Keratinocyte (primary cell): Measurements from ENCODE around the gene CCDC32. TPM values are rescaled to one million over a fixed set of nuclear protein-coding genes. Genes with fewer than 3 reads are reported as not detected.

Source experiments
- DNase-seq: peaks from one replicate; pipeline ENCODE4 v3.0.0-alpha.2; 2011; ENCODE audit warnings: low read depth, missing footprints, low spot score
- FAIRE-seq: peaks from 2 replicates; lab custom pipeline; 2011; peaks lifted over from hg19 to GRCh38; lab: Jason Lieb, UNC
- H2AFZ ChIP-seq: 2 replicates; pipeline ENCODE4 v1.6.0; 2012; ENCODE audit warnings: low read length, control low read depth, inconsistent platforms; ENCODE audit not compliant: control insufficient read depth
- H3K27ac ChIP-seq: 2 replicates; pipeline ENCODE4 v1.5.1; 2011; ENCODE audit warnings: low read length; ENCODE audit not compliant: control insufficient read depth, insufficient read depth
- H3K27me3 ChIP-seq: 3 replicates; pipeline ENCODE4 v1.6.0; 2011; ENCODE audit warnings: low read length; ENCODE audit not compliant: control insufficient read depth, insufficient read depth; ENCODE audit errors: extremely low read depth
- H3K36me3 ChIP-seq, 2 experiments: 2 replicates in 1 of 2; 3 replicates in 1 of 2; pipeline ENCODE4 v1.5.1; 2011; ENCODE audit warnings: low read length in 2 of 2, mild to moderate bottlenecking in 1 of 2; ENCODE audit not compliant: control insufficient read depth in 2 of 2, insufficient read depth in 2 of 2; ENCODE audit errors: extremely low read depth in 1 of 2
- H3K4me1 ChIP-seq: 3 replicates; pipeline ENCODE4 v1.5.1; 2011; ENCODE audit warnings: low read length; ENCODE audit not compliant: control insufficient read depth, insufficient read depth; ENCODE audit errors: extremely low read depth
- H3K4me2 ChIP-seq: 3 replicates; pipeline ENCODE4 v1.6.0; 2011; ENCODE audit warnings: low read depth, low read length; ENCODE audit not compliant: control insufficient read depth, insufficient read depth; ENCODE audit errors: extremely low read depth
- H3K4me3 ChIP-seq, 3 experiments: fragments of 200-600 bp in 1 of 3; sonication (generic) in 1 of 3; 2 replicates in 2 of 3; 3 replicates in 1 of 3; pipeline ENCODE4 v1.5.1; 2011 to 2016; ENCODE audit warnings: low read length in 3 of 3, mild to moderate bottlenecking in 3 of 3, control low read depth in 2 of 3, inconsistent platforms in 1 of 3, low read depth in 1 of 3, mixed read lengths in 1 of 3, mixed run types in 1 of 3, moderate library complexity in 1 of 3; ENCODE audit not compliant: control insufficient read depth in 2 of 3, insufficient read depth in 2 of 3; ENCODE audit errors: extremely low read depth in 1 of 3
- H3K79me2 ChIP-seq: 2 replicates; pipeline ENCODE4 v1.6.0; 2012; ENCODE audit warnings: low read length; ENCODE audit not compliant: control insufficient read depth, insufficient read depth
- H3K9ac ChIP-seq: 3 replicates; pipeline ENCODE4 v1.6.0; 2011; ENCODE audit warnings: low read length; ENCODE audit not compliant: control insufficient read depth, insufficient read depth; ENCODE audit errors: extremely low read depth
- H3K9me1 ChIP-seq: 3 replicates; pipeline ENCODE4 v1.6.0; 2011; ENCODE audit warnings: low read length; ENCODE audit not compliant: control insufficient read depth, insufficient read depth; ENCODE audit errors: extremely low read depth
- H3K9me3 ChIP-seq: 2 replicates; pipeline ENCODE4 v1.5.1; 2012; ENCODE audit warnings: low read depth, low read length; ENCODE audit not compliant: control insufficient read depth
- H4K20me1 ChIP-seq: 3 replicates; pipeline ENCODE4 v1.6.0; 2011; ENCODE audit warnings: low read length; ENCODE audit not compliant: control insufficient read depth, insufficient read depth; ENCODE audit errors: extremely low read depth
- CTCF ChIP-seq, 3 experiments: IDR thresholded peaks in 1 of 3; conservative IDR thresholded peaks in 1 of 3; optimal IDR thresholded peaks in 1 of 3; 2 replicates in 2 of 3; 3 replicates in 1 of 3; pipeline versions ENCODE3 to v1.5.1; 2011; ENCODE audit warnings: low read length in 3 of 3, mild to moderate bottlenecking in 3 of 3, moderate library complexity in 2 of 3, control low read depth in 1 of 3, inconsistent platforms in 1 of 3; ENCODE audit not compliant: insufficient read depth in 2 of 3; ENCODE audit errors: extremely low read depth in 1 of 3
- EZH2 ChIP-seq: IDR thresholded peaks from one replicate; pipeline ENCODE4 v1.6.1; 2012; ENCODE audit warnings: inconsistent platforms, mild to moderate bottlenecking, low read length, moderate library complexity
- dilution Hi-C: fragments of 300-500 bp; cut with MboI; formaldehyde crosslinking; loops from one replicate; pipeline ENCODE4 v1.7.0; 2020; ENCODE audit warnings: low sequenced_read_pairs; ENCODE audit not compliant: extremely low pct_ligation_motif_present
- polyA plus RNA-seq, 5 experiments: library from polyadenylated mRNA; depleted of rRNA in 3 of 5; stranded (reverse) in 3 of 5; stranded (forward) in 1 of 5; unstranded in 1 of 5; fragments of >200 nt; gene quantifications; 1 replicate in 1 of 5; 2 replicates in 3 of 5; 3 replicates in 1 of 5; pipeline versions ENCODE4 v1.2.1 to v1.2.3, GENCODE V29; 2011 to 2012; ENCODE audit warnings: missing spikeins in 2 of 5, low read depth in 1 of 5, low replicate concordance in 1 of 5

The CCDC32 gene
- polyA plus RNA-seq, 1 donor (not counting 4 experiments of a cell fraction or from before 2014, with no cell fraction given) = 18.0 TPM

DNA sequence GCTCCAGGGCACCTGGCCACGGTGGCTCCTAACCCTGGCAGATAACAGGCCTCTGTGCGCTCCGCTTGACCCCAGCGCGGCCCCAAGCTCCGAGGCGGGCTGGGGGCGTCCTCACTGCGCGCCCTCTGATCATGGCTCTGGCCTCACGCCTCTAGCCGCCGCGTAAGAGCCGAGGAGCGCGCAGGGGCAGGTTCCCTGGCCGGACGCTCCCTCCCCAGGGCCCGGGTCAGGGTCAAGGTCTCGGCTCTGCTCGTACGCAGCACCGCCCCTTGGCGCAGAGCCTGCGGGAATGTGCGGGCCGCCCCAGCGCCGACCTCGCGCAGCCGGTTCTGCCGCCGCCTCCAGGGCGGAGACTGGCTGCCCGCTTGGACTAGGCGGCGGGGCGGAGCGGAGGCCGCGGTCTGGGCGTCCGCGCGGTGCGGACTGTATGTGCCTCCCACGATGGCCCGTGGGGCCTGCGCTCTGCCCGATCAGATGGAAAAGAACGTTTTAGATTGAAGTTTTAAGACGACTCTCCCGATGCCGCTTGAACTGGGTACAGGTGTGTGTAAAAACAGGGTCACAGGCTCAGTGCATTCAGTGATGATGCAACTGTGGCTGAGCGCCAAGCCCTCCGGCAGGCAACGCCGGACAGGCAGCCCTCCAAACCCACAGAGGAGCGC is 53.2 kb downstream of the CCDC32 start:
- peak overlapping the region; percentile 38 for H3K9ac ChIP-seq
- H3K27me3 ChIP-seq = peaks cover 17% of the 10 kb centered on the region
- H3K27ac ChIP-seq = no peak overlapping the region
- peak overlapping the region; percentile 81 for H2AFZ ChIP-seq
- no peaks in the 10 kb centered on the region for H3K36me3 ChIP-seq
- H3K4me3 ChIP-seq = peak overlapping the region; percentile 29 to 71 (median 54)
- DNase-seq = no peak
- H3K9me1 ChIP-seq = no peaks in the 10 kb centered on the region
- no peaks in the 10 kb centered on the region for H4K20me1 ChIP-seq
- H3K4me2 ChIP-seq = peak overlapping the region; percentile 85
- no peak for TF ChIP-seq EZH2
- no peak for TF ChIP-seq CTCF (optimal IDR thresholded peaks at IDR 0.05 in 1 of 3, IDR thresholded peaks at IDR 0.05 in 1 of 3, conservative IDR thresholded peaks at IDR 0.05 in 1 of 3; ENCODE audit: extremely low read depth in 1 of 3, insufficient read depth in 2 of 3, low read length in 3 of 3)
- H3K79me2 ChIP-seq = no peaks in the 10 kb centered on the region
- dilution Hi-C loops = no loop called here
- H3K9me3 ChIP-seq = no peaks in the 10 kb centered on the region
- FAIRE-seq = no peak
- peaks cover 29% of the 10 kb centered on the region for H3K4me1 ChIP-seq

DNA sequence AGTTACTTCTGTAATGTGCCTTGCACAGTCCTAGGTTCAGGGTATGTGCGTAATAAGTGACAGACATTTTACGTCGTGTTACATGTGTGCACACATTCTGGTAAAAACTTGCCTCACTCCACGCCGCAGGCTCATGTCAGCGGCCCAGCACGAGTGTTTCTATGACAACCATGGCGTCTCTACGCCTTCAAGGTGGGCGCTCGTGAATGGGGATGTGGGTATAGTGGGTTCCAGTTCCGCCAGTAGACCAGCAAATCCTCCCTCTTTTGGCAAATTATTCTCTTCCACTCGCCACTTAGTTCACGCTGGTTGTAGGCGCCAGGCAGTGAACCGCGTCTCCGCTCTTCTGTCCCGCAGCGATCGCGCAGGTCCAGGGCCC is 53.8 kb downstream of the CCDC32 start:
- no peaks in the 10 kb centered on the region for H4K20me1 ChIP-seq
- no peaks in the 10 kb centered on the region for H3K36me3 ChIP-seq
- DNase-seq = no peak
- H3K9me3 ChIP-seq = no peaks in the 10 kb centered on the region
- TF ChIP-seq EZH2 (no peak), CTCF (optimal IDR thresholded peaks at IDR 0.05 in 1 of 3, IDR thresholded peaks at IDR 0.05 in 1 of 3, conservative IDR thresholded peaks at IDR 0.05 in 1 of 3; ENCODE audit: extremely low read depth in 1 of 3, insufficient read depth in 2 of 3, low read length in 3 of 3) (no peak)
- H3K4me2 ChIP-seq = peak overlapping the region; percentile 85
- peaks cover 29% of the 10 kb centered on the region for H3K4me1 ChIP-seq
- no peak overlapping the region for H3K27ac ChIP-seq
- peak overlapping the region; percentile 81 for H2AFZ ChIP-seq
- H3K9me1 ChIP-seq = no peaks in the 10 kb centered on the region
- peak overlapping the region; percentile 29 to 71 (median 54) for H3K4me3 ChIP-seq
- H3K27me3 ChIP-seq = peaks cover 17% of the 10 kb centered on the region
- peak; percentile 32 for FAIRE-seq
- H3K79me2 ChIP-seq = no peaks in the 10 kb centered on the region
- dilution Hi-C loops = no loop called here
- peak overlapping the region; percentile 38 for H3K9ac ChIP-seq
